ENCODE data around the gene TIGD4. TPM values are rescaled to one million over a fixed set of nuclear protein-coding genes. Genes with fewer than 3 reads are reported as not detected.

TIGD4 gene
- total RNA-seq, 1 experiment from 2014 or later = 0.41 TPM

DNA sequence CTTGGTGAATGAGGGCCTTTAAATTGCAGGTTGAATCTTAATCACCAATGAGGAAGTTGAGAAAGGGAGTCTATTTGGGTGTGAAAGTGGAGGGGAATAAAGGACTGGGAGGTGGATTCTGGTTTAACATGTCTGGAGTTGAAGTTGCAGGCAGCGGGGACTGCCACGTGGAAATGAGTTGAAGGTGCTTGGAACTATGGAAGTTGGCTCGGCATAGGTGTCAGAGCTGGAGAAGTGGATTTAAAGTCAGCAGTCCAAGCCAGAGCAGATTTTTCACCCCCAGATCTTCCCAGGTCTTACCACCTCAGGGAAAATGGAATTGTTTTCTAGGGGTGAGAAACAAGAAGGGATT lies 44.9 kb downstream of the TIGD4 start:
- H3K4me1 ChIP-seq (ENCODE audit: insufficient read depth, low read length, poor library complexity, severe bottlenecking) = no peaks in the 10 kb centered on the region
- H3K27me3 ChIP-seq (replicated peaks; ENCODE audit: insufficient read depth, low read depth, low read length, poor library complexity) = no peaks in the 10 kb centered on the region
- no peak overlapping the region for H3K27ac ChIP-seq (ENCODE audit: low read depth, low read length, poor library complexity, severe bottlenecking)
- no peak for DNase-seq (ENCODE audit: low spot score)
- CTCF ChIA-PET = no interaction called here
- no TSS peak for BruUV-seq (replicated peaks)
- POLR2A ChIA-PET (ENCODE audit: low non-redundant PET) = no interaction called here
- TF ChIP-seq EZH2 (IDR thresholded peaks at IDR 0.05; ENCODE audit: borderline replicate concordance, low read depth, low read length, poor library complexity, severe bottlenecking) = no peak
- TF ChIP-seq, protein P1, sequence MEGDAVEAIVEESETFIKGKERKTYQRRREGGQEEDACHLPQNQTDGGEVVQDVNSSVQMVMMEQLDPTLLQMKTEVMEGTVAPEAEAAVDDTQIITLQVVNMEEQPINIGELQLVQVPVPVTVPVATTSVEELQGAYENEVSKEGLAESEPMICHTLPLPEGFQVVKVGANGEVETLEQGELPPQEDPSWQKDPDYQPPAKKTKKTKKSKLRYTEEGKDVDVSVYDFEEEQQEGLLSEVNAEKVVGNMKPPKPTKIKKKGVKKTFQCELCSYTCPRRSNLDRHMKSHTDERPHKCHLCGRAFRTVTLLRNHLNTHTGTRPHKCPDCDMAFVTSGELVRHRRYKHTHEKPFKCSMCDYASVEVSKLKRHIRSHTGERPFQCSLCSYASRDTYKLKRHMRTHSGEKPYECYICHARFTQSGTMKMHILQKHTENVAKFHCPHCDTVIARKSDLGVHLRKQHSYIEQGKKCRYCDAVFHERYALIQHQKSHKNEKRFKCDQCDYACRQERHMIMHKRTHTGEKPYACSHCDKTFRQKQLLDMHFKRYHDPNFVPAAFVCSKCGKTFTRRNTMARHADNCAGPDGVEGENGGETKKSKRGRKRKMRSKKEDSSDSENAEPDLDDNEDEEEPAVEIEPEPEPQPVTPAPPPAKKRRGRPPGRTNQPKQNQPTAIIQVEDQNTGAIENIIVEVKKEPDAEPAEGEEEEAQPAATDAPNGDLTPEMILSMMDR (conservative IDR thresholded peaks at IDR 0.05; ENCODE audit: low read depth, low read length) = no peak
- intact Hi-C loops (cut with micrococcal nuclease; ENCODE audit: unreplicated experiment) = loop anchor here (2.0 to 5.0 kb wide), 3 partner anchors 232 to 327 kb away; no protein-coding TSS in a partner anchor
- no peaks in the 10 kb centered on the region for H3K9me3 ChIP-seq (ENCODE audit: low read depth, low read length, poor library complexity, severe bottlenecking)
- H3K4me3 ChIP-seq (ENCODE audit: low read depth, low read length, poor library complexity, severe bottlenecking) = no peak overlapping the region
- H3K36me3 ChIP-seq (ENCODE audit: insufficient read depth, low read length, poor library complexity, severe bottlenecking) = no peaks in the 10 kb centered on the region

DNA sequence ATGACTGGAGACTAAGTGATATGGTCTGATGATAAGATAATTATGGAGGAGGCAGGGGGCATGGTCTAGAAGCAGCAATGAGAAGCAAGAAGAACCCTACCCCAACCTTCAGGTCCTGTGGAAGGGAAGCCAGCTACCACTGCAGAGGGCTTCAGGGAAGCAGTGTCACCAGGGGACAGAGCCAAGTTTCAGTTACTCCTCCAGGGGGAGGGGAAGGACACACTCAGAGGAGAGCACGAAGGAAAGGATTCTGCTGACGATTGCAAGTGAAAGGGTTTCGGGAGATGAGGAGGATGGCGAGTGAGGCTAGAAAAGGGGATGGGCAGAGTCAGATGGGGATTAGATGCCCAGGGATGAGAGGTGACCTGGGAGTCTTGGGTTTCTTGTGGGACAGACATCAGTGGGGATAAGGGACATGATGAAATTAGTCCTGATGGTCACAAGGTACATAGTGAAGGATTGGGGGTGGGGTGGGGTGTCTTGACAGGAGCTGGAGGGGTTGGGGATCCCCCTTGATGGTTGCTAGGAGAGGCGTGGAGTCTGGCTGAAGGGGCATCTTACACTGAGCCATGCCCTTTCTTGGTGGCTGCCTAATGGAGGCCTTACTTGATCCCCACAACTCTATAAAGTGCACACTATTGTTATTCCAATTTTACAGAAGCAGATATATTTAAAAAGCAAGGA lies 45.4 kb downstream of the TIGD4 start:
- intact Hi-C loops (cut with micrococcal nuclease; ENCODE audit: unreplicated experiment) = loop anchor here (2.0 kb wide), 1 partner anchor 231 kb away; no protein-coding TSS in a partner anchor
- no TSS peak for BruUV-seq (replicated peaks)
- CTCF ChIA-PET = no interaction called here
- Histone ChIP-seq H3K4me3 (ENCODE audit: low read depth, low read length, poor library complexity, severe bottlenecking) (no peak overlapping the region), H3K4me1 (ENCODE audit: insufficient read depth, low read length, poor library complexity, severe bottlenecking) (no peaks in the 10 kb centered on the region), H3K36me3 (ENCODE audit: insufficient read depth, low read length, poor library complexity, severe bottlenecking) (no peaks in the 10 kb centered on the region), H3K9me3 (ENCODE audit: low read depth, low read length, poor library complexity, severe bottlenecking) (no peaks in the 10 kb centered on the region), H3K27me3 (replicated peaks; ENCODE audit: insufficient read depth, low read depth, low read length, poor library complexity) (no peaks in the 10 kb centered on the region), H3K27ac (ENCODE audit: low read depth, low read length, poor library complexity, severe bottlenecking) (no peak overlapping the region)
- DNase-seq (ENCODE audit: low spot score) = no peak
- no peak for TF ChIP-seq EZH2 (IDR thresholded peaks at IDR 0.05; ENCODE audit: borderline replicate concordance, low read depth, low read length, poor library complexity, severe bottlenecking)
- TF ChIP-seq, protein P1 (conservative IDR thresholded peaks at IDR 0.05; ENCODE audit: low read depth, low read length) = no peak
- POLR2A ChIA-PET (ENCODE audit: low non-redundant PET) = no interaction called here

DNA sequence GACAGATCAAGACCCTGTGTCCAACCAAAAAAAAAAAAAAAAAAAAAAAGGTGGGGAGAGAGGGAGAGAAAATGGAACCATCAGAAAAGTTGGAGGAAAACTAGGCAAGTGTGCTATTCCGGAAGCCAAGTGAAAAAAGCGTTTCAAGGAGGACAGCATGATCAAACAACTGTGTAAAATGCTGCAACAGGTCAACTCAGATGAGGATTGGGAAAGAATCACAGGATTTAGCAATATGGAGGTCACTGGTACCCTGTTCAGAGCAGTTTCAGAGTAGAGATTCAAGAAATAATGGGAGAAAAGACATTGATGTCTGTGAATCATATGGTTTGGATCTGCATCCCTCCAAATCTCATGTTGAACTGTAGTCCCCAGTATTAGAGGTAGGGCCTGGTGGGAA lies 47.5 kb downstream of the TIGD4 start:
- H3K27ac ChIP-seq (ENCODE audit: low read depth, low read length, poor library complexity, severe bottlenecking) = no peak overlapping the region
- POLR2A ChIA-PET (ENCODE audit: low non-redundant PET) = no interaction called here
- no peak overlapping the region for H3K4me3 ChIP-seq (ENCODE audit: low read depth, low read length, poor library complexity, severe bottlenecking)
- no peaks in the 10 kb centered on the region for H3K9me3 ChIP-seq (ENCODE audit: low read depth, low read length, poor library complexity, severe bottlenecking)
- no peaks in the 10 kb centered on the region for H3K36me3 ChIP-seq (ENCODE audit: insufficient read depth, low read length, poor library complexity, severe bottlenecking)
- intact Hi-C loops (cut with micrococcal nuclease; ENCODE audit: unreplicated experiment) = no loop called here
- H3K4me1 ChIP-seq (ENCODE audit: insufficient read depth, low read length, poor library complexity, severe bottlenecking) = no peaks in the 10 kb centered on the region
- no peak for DNase-seq (ENCODE audit: low spot score)
- CTCF ChIA-PET = no interaction called here
- no TSS peak for BruUV-seq (replicated peaks)
- TF ChIP-seq, protein P1 (conservative IDR thresholded peaks at IDR 0.05; ENCODE audit: low read depth, low read length) = no peak
- no peak for TF ChIP-seq EZH2 (IDR thresholded peaks at IDR 0.05; ENCODE audit: borderline replicate concordance, low read depth, low read length, poor library complexity, severe bottlenecking)
- no peaks in the 10 kb centered on the region for H3K27me3 ChIP-seq (replicated peaks; ENCODE audit: insufficient read depth, low read depth, low read length, poor library complexity)

All from A673 (cell line).